GM19372 (cell line): Measurements from ENCODE around the gene NTNG1.

Experiments used
- ATAC-seq: cut with Tn5 transposase; IDR thresholded peaks from one replicate; pipeline ENCODE4 v1.9.1; 2021; ENCODE audit warnings: mild to moderate bottlenecking, low read depth, moderate library complexity; ENCODE audit not compliant: unreplicated experiment

The NTNG1 gene

GRCh38 chr1:107443027-107443426 lies 302.2 kb downstream of the NTNG1 start:
- no peak for ATAC-seq

- no peak for ATAC-seq
Observed at GRCh38 chr1:107443860-107444259, 303.0 kb downstream of the NTNG1 start.

GRCh38 chr1:107444302-107444701 lies 303.5 kb downstream of the NTNG1 start:
- no peak for ATAC-seq

- ATAC-seq, result no peak
Observed at GRCh38 chr1:107449326-107449725, 308.5 kb downstream of the NTNG1 start.

- peak; percentile 79 for ATAC-seq
Observed at GRCh38 chr1:107450899-107451664, 310.2 kb downstream of the NTNG1 start.

- ATAC-seq, result peak; percentile 45
Observed at GRCh38 chr1:107451715-107452114, 310.9 kb downstream of the NTNG1 start.

GRCh38 chr1:107454791-107455190 lies 314.0 kb downstream of the NTNG1 start:
- no peak for ATAC-seq

- ATAC-seq, result no peak
Observed at GRCh38 chr1:107457989-107458388, 317.1 kb downstream of the NTNG1 start.

- peak; percentile 67 for ATAC-seq
Observed at GRCh38 chr1:107459204-107459904, 318.5 kb downstream of the NTNG1 start.

GRCh38 chr1:107460035-107460434 lies 319.2 kb downstream of the NTNG1 start:
- ATAC-seq, result peak; percentile 77

GRCh38 chr1:107464827-107465226 lies 324.0 kb downstream of the NTNG1 start:
- no peak for ATAC-seq

GRCh38 chr1:107467286-107467685 lies 326.4 kb downstream of the NTNG1 start:
- ATAC-seq, result no peak

GRCh38 chr1:107467811-107468210 lies 327.0 kb downstream of the NTNG1 start:
- ATAC-seq, result no peak

GRCh38 chr1:107473065-107473464 lies 332.2 kb downstream of the NTNG1 start:
- ATAC-seq, result no peak

- no peak for ATAC-seq
Observed at GRCh38 chr1:107474877-107475612, 334.2 kb downstream of the NTNG1 start.

GRCh38 chr1:107477233-107477632 lies 336.4 kb downstream of the NTNG1 start:
- no peak for ATAC-seq

GRCh38 chr1:107479865-107480350 lies 339.1 kb downstream of the NTNG1 start:
- ATAC-seq, result no peak

- ATAC-seq, result peak; percentile 59
Observed at GRCh38 chr1:107480548-107481415, 339.9 kb downstream of the NTNG1 start.

- ATAC-seq, result no peak
Observed at GRCh38 chr1:107481756-107482384, 341.0 kb downstream of the NTNG1 start.

GRCh38 chr1:107483949-107484348 lies 343.1 kb downstream of the NTNG1 start:
- ATAC-seq, result no peak
